Neutrophil (primary cell): ENCODE measurements around the gene ACAT2.

Experiments used
- H3K27ac ChIP-seq: fragments of 200-600 bp; sonication (generic); 2 replicates; pipeline ENCODE4 v1.5.1; 2016; ENCODE audit warnings: mild to moderate bottlenecking, moderate library complexity
- H3K27me3 ChIP-seq: fragments of 200-600 bp; sonication (generic); 2 replicates; pipeline ENCODE4 v1.6.0; 2016; ENCODE audit warnings: mild to moderate bottlenecking
- H3K36me3 ChIP-seq: fragments of 200-600 bp; sonication (generic); 2 replicates; pipeline ENCODE4 v1.5.1; 2017
- H3K4me1 ChIP-seq, 2 experiments: fragments of 200-600 bp in 1 of 2; sonication (generic) in 1 of 2; 1 replicate in 1 of 2; 2 replicates in 1 of 2; pipeline versions ENCODE4 v1.5.1 to v1.6.1; 2013 to 2016; ENCODE audit warnings: low read depth in 1 of 2, low read length in 1 of 2, mild to moderate bottlenecking in 1 of 2, moderate library complexity in 1 of 2; ENCODE audit not compliant: control insufficient read depth in 1 of 2, insufficient read depth in 1 of 2
- H3K4me3 ChIP-seq, 2 experiments: fragments of 200-600 bp in 1 of 2; sonication (generic) in 1 of 2; 1 replicate in 1 of 2; 2 replicates in 1 of 2; pipeline ENCODE4 v1.5.1; 2013 to 2016; ENCODE audit warnings: low read depth in 1 of 2, low read length in 1 of 2, mild to moderate bottlenecking in 1 of 2, moderate library complexity in 1 of 2
- H3K9me3 ChIP-seq: fragments of 200-600 bp; sonication (generic); 2 replicates; pipeline ENCODE4 v1.5.1; 2016
- CTCF ChIP-seq: fragments of 200-600 bp; sonication (generic); IDR thresholded peaks from 2 replicates; pipeline ENCODE4 v1.5.1; 2016; ENCODE audit warnings: antibody characterized with exemption

ACAT2 gene

GRCh38 chr6:159766906-159767305, 5.1 kb downstream of the ACAT2 start:
- Histone ChIP-seq H3K4me3 (no peak overlapping the region), H3K4me1 (peaks cover 8 to 9% of the 10 kb centered on the region in 2 experiments), H3K27me3 (no peaks in the 10 kb centered on the region), H3K27ac (no peak overlapping the region), H3K36me3 (peaks cover 23% of the 10 kb centered on the region), H3K9me3 (no peaks in the 10 kb centered on the region)
- TF ChIP-seq CTCF, result no peak

DNA sequence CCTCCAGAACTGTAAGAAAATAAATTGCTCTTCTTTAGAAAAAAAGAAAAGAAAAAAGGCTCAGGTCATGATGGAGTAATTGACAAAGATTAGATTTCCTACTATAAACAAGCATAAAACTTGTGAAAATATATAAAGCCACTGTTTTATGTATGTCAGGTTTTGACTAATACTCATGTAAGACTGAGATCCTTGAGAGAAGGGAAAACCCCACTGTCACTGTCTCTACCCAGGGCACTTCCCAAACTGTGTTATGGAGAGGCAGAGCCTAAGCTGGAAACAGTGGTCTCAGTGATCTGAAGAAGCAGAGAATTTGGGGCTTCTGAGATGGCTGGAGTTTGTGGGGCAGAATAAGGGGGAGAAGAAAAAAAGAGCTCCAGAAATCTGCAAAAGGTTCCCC, 7.6 kb downstream of the ACAT2 start:
- Histone ChIP-seq H3K36me3 (peaks cover 23% of the 10 kb centered on the region), H3K4me3 (no peak overlapping the region), H3K4me1 (no peaks in the 10 kb centered on the region), H3K27ac (no peak overlapping the region), H3K27me3 (no peaks in the 10 kb centered on the region), H3K9me3 (no peaks in the 10 kb centered on the region)
- no peak for TF ChIP-seq CTCF

DNA sequence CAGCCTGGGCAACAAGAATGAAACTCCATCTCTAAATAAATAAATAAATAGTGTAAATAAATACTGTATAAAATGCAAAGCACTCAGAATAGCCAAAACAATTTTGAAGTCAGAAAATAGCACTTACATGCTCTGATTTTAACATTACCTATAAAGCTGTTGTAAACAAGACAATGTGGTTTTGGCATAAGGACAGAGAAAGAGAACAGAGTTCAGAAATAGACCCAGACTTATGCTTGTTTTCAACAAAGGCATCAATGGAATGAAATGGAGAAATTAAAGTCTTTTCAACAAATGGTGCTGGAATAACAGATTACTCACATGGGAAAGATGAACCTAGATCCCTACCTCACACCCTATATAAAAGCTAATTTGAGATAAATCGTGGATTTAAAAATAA, 10.4 kb downstream of the ACAT2 start:
- H3K4me1 ChIP-seq, result no peaks in the 10 kb centered on the region
- no peaks in the 10 kb centered on the region for H3K9me3 ChIP-seq
- H3K36me3 ChIP-seq, result peaks cover 21% of the 10 kb centered on the region
- TF ChIP-seq CTCF, result no peak
- no peak overlapping the region for H3K4me3 ChIP-seq
- H3K27ac ChIP-seq, result no peak overlapping the region
- no peaks in the 10 kb centered on the region for H3K27me3 ChIP-seq

GRCh38 chr6:159777240-159777904, 15.5 kb downstream of the ACAT2 start:
- no peak overlapping the region for H3K4me3 ChIP-seq
- no peaks in the 10 kb centered on the region for H3K27me3 ChIP-seq
- no peak overlapping the region for H3K27ac ChIP-seq
- H3K36me3 ChIP-seq, result peaks cover 55% of the 10 kb centered on the region
- no peaks in the 10 kb centered on the region for H3K9me3 ChIP-seq
- no peaks in the 10 kb centered on the region for H3K4me1 ChIP-seq
- no peak for TF ChIP-seq CTCF

GRCh38 chr6:159778131-159778530, 16.3 kb downstream of the ACAT2 start:
- no peak overlapping the region for H3K27ac ChIP-seq
- H3K4me3 ChIP-seq, result no peak overlapping the region
- H3K27me3 ChIP-seq, result no peaks in the 10 kb centered on the region
- no peaks in the 10 kb centered on the region for H3K4me1 ChIP-seq
- no peak for TF ChIP-seq CTCF
- peaks cover 62% of the 10 kb centered on the region for H3K36me3 ChIP-seq
- no peaks in the 10 kb centered on the region for H3K9me3 ChIP-seq
